HG03565 (cell line): ENCODE results near the gene UCN.
"Not testable (repeated sequence)": the region's sequence is repeated elsewhere in the genome, so short reads cannot be mapped to it uniquely, and the experiment has no call there.

Experiments
- ATAC-seq: cut with Tn5 transposase; IDR thresholded peaks from one replicate; pipeline ENCODE4 v1.9.1; 2021; ENCODE audit warnings: mild to moderate bottlenecking, moderate library complexity; ENCODE audit not compliant: unreplicated experiment

The UCN gene

DNA sequence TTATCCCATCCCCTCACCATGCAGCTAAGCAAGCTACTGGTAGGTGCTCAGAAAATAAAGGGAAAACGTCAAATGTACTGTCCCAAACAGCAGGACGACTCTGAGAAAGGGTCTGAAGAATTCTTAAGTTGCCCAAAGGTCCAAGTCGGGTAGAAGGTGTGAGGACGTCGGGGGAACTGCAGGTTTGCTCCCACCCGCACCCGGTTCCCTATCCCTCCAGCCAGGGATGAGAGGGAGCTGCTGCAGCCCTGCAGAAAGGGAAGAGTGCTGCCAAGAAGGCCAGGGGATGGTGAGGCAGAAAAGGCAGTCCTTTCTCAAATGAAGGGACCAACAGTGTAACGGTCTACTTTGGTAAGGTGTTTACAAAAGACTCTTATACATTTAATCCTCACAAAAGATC is 6.9 kb upstream of the UCN start:
- ATAC-seq: no peak

GRCh38 chr2:27314709-27315108 is 6.5 kb upstream of the UCN start:
- no peak for ATAC-seq

- no peak for ATAC-seq
Observed at GRCh38 chr2:27313882-27314645, 5.8 kb upstream of the UCN start.

GRCh38 chr2:27312152-27312551 is 3.9 kb upstream of the UCN start:
- no peak for ATAC-seq

DNA sequence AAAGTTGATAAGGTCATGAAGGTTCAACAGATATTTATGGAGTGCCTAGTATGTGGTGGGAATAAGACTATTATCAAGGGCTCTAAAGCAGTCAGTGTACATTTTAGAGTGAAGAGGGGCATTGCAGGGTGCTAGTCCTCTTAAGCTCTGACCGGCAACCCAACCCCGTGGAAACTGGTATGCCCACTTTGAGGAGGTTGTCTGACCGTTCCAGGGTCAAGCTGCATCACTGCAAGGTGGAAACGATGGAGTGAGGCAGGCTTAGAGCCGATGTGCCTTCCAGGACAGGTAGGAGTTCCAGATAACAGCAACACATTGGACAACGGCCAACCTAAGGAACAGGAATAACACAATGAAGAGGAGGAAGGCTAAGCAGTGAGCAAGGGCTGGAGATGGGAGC is 1.4 kb upstream of the UCN start:
- no peak for ATAC-seq

GRCh38 chr2:27307545-27308358 is 493 bp downstream of the UCN start:
- ATAC-seq: no peak

- ATAC-seq: no peak
Observed at GRCh38 chr2:27307287-27307544, 1.0 kb downstream of the UCN start.

DNA sequence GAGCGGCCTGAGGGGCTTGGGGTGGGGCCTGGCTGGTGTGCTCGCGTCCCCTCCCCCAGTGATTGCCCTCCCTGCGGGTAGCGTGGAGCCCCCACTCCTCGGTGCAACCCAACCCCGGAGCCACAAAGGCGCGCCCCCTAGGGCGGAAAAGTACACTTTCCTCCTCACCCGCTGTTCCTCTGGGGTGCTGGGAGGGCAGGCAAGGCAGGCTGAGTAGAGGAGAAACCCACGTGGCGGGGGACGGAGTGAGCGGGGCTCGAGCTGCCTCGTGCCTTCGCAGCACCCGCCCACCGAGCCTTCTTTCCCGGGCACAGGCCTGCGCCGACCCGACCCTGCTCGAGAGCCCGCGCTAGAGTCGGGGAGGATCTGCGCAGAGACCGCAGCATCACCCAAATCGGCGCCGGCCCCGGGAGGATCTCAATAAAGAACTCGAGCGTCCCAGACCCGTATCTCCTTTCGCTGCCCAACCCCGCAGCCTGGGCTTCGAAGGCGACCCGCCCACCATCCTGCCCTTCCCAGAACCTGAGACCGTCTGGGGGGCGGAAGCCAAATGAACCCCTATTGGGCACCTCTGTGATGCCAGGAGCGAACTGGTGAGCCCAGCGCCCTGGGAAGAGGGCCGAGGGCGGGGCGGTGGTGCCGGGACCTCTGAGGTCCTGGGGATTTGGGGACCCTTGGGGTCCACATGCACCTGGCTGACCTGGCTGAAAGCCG is 1.5 kb downstream of the UCN start:
- ATAC-seq: no peak

DNA sequence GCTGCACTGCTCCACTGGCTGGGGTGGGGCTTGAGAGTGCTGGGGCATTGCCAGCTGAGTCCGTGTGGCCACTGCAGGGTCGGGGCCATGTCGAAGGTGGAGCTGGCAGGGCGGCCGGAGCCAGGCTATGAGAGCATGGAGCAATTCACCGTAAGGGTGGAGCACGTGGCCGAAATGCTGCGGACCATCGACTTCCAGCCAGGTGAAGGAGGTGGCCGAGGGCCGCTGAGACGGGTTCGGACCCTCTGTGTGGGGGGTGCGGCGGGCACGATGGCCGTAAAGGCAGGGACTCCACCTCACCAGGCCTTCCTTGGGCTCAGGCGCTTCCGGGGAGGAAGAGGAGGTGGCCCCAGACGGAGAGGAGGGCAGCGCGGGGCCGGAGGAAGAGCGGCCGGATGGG is 2.1 kb downstream of the UCN start:
- no peak for ATAC-seq

- no peak for ATAC-seq
Observed at GRCh38 chr2:27305516-27305915, 2.7 kb downstream of the UCN start.

- no peak for ATAC-seq
Observed at GRCh38 chr2:27304488-27305240, 3.6 kb downstream of the UCN start.

DNA sequence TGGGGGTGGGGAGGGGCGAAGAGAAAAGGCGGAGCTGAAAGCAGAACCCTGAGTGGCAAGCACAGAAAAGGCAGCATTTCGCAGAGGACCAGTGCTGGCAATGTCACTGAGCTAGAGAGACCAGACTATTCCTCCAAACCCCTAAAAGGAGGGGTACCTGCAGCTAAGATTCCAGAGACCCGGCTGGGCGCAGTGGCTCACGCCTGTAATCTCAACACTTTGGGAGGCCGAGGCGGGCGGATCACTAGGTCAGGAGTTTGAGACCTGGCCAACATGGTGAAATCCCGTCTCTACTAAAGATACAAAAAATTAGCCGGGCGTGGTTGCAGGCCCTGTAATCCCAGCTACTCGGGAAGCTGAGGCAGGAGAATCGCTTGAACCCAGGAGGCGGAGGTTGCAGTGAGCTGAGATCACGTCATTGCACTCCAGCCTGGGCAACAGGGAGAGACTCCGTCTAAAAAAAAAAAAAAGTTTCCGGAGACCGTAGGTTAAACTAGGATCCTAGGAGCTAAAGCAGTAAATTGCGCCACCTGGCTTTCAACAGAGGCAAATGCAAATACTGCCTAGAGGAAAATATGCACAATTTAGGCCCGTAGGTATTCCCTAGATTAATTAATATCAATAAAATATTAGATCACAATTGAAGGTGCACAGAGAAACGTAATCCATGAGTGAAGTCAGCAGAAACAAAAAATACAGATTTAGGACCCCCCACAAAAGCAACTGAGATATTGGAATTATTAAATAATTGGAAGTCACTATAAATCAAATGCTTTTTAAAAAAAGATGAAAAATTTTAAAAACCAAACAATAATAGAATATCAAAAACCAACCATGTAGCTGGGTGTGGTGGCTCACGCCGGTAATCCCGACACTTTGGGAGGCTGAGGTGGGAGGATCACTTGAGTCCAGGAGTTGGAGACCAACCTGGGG is 4.9 kb downstream of the UCN start:
- no peak for ATAC-seq

DNA sequence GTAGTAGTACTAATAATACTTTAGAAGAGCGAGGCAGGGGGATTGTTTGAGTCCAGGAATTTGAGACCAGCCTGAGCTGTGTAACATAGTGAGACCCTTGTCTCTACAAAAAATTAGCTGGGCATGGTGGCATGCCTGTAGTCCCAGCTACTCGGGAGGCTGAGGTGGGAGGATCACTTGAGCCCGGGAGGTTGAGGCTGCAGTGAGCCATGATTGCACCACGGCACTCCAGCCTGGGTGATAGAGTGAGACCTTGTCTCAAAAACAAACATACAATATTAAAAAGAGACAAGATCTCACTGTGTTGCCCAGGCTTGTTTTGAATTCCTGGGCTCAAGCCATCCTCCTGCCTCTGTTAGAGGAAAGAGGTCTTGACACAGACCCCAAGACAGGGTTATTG is 7.6 kb downstream of the UCN start:
- not testable (repeated sequence) for ATAC-seq

- no peak for ATAC-seq
Observed at GRCh38 chr2:27298391-27299080, 9.7 kb downstream of the UCN start.

DNA sequence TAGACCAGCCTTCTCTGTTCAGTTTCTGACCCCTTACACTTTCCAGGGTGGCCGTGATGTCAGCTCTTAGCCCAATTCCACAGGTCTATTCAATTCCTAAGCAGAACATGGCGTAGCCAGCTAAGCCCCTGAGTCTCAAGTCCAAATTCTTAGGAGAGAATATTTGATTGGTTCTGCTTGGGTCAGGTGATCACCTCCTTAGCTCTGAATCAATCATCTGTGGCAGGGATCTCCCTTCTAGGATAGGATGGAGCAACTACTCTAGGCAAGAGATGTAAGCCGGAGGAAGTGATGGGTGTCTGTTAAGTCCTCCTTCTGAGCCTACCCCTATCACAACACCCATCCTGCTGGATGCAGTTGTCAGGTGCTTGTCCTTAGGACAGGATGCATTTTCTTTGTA is 11.1 kb downstream of the UCN start:
- ATAC-seq: no peak

DNA sequence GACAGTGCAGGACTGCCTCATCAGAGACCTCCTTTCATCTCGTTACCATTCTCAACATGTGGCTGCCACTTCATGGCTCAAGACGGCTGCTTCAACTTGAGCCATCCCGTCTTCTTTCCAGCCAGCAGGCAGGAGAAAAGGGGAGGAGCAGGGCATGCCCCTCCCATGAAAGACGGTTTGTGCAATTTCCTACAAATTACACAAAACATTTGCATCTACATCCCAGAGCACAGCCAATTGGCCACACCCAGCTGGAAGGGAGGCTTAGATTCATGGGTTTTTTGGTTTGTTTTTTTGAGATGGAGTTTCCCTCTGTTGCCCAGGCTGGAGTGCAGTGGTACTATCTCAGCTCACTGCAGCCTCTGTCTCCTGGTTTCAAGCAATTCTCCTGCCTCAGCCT is 11.8 kb downstream of the UCN start:
- ATAC-seq: no peak

GRCh38 chr2:27294928-27295327 is 13.3 kb downstream of the UCN start:
- no peak for ATAC-seq

GRCh38 chr2:27291865-27292264 is 16.4 kb downstream of the UCN start:
- no peak for ATAC-seq

- no peak for ATAC-seq
Observed at GRCh38 chr2:27290549-27290948, 17.7 kb downstream of the UCN start.

DNA sequence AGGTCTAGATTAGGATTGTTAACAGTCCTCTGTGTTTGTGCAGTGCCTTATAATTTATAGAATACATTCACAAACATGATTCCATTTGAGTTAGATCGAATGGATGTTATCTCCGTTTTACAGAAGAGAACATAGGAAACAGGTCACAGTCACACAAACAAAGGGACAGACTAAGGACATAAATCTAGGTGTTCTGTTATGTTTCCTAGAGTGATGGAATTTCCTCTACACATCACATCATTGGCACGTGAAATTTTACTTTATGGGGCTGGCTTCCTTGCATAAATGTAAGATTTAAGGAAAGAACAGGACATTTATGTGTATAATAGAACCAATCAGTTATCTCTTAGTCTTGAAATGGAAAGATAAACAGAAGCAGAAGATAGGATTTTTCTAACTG is 19.6 kb downstream of the UCN start:
- no peak for ATAC-seq
